WERI-Rb-1 (cell line): ENCODE measurements around the gene P2RY14.

Experiments used
- DNase-seq: peaks from one replicate; pipeline ENCODE4 v3.0.0-alpha.2; 2020
- H3K27ac ChIP-seq: fragments of 250-450 bp; sonication (Bioruptor Pico); 2 replicates; pipeline ENCODE4 v1.5.1; 2020; ENCODE audit warnings: mild to moderate bottlenecking, moderate library complexity
- H3K27me3 ChIP-seq: fragments of 250-450 bp; sonication (Bioruptor Pico); 2 replicates; pipeline ENCODE4 v1.5.1; 2021; ENCODE audit warnings: mild to moderate bottlenecking, low read depth, moderate library complexity; ENCODE audit not compliant: insufficient read depth, severe bottlenecking
- H3K36me3 ChIP-seq: fragments of 250-450 bp; sonication (Bioruptor Pico); 2 replicates; pipeline ENCODE4 v1.5.1; 2020; ENCODE audit warnings: mild to moderate bottlenecking, moderate library complexity
- H3K4me3 ChIP-seq: 2 replicates; pipeline ENCODE4 v1.5.1; 2011; ENCODE audit warnings: low read depth, mild to moderate bottlenecking, control low read depth, low read length
- H3K9me3 ChIP-seq: fragments of 250-450 bp; sonication (Bioruptor Pico); 2 replicates; pipeline ENCODE4 v1.5.1; 2021; ENCODE audit warnings: mild to moderate bottlenecking, moderate library complexity; ENCODE audit not compliant: severe bottlenecking
- TF ChIP-seq, protein P1 (sequence below): IDR thresholded peaks from 2 replicates; pipeline ENCODE4 v1.5.1; 2011; ENCODE audit warnings: low read depth, mild to moderate bottlenecking, control low read depth, inconsistent platforms, low read length

P2RY14 gene

DNA sequence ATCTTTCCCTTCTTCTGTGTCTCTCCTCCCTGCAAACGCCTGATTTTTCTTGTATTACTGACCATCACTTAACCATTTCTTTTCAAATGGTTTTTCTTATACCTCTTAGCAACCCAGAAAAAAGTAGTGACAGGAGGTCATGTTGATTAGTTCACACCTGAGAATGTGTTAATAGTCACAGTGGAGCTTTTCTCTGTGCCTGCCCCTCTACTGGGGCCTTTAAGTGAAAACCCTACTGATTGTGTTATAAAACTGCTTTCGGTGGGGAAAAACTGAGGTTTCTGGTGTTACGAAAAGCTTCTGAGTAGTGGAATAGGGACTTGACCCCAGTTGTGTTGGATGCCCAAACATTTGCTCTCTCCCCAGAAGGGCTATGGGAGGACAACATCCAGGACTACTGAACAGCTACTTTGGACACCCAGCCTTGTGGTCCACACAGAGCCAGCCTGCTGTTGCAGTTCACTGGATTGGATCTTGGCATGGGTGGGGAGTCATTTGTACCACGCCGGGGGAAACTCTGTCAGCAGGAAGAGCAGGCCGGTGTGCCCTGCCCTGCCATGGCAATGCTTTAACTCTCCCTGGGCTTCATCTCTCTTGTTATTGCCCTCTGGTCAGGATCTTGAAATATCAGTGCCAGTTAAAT lies 27.9 kb upstream of the P2RY14 start:
- H3K27ac ChIP-seq: no peak overlapping the region
- H3K9me3 ChIP-seq: no peaks in the 10 kb centered on the region
- no peaks in the 10 kb centered on the region for H3K36me3 ChIP-seq
- peaks cover 2% of the 10 kb centered on the region for H3K27me3 ChIP-seq
- no peak overlapping the region for H3K4me3 ChIP-seq
- TF ChIP-seq, protein P1, sequence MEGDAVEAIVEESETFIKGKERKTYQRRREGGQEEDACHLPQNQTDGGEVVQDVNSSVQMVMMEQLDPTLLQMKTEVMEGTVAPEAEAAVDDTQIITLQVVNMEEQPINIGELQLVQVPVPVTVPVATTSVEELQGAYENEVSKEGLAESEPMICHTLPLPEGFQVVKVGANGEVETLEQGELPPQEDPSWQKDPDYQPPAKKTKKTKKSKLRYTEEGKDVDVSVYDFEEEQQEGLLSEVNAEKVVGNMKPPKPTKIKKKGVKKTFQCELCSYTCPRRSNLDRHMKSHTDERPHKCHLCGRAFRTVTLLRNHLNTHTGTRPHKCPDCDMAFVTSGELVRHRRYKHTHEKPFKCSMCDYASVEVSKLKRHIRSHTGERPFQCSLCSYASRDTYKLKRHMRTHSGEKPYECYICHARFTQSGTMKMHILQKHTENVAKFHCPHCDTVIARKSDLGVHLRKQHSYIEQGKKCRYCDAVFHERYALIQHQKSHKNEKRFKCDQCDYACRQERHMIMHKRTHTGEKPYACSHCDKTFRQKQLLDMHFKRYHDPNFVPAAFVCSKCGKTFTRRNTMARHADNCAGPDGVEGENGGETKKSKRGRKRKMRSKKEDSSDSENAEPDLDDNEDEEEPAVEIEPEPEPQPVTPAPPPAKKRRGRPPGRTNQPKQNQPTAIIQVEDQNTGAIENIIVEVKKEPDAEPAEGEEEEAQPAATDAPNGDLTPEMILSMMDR: no peak
- DNase-seq: no peak

DNA sequence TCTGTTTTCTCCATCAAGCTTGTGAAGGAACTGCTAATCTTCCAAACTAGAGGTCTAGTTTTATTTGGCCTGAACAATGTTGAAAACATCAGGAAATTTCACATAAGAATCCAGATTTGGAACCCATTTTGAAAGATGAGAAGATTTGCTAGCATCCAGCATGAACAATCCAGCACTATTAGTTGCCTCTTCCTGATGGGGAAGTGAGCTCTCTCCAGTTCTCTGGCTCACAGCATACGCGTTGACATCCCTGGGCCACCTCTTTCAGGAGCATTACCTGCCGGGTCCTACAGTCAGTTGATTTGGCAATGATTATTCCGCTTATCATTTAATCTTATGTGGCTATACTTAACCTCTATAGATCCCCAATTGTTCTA lies 27.4 kb upstream of the P2RY14 start:
- no peaks in the 10 kb centered on the region for H3K9me3 ChIP-seq
- no peak for DNase-seq
- peaks cover 2% of the 10 kb centered on the region for H3K27me3 ChIP-seq
- no peak overlapping the region for H3K4me3 ChIP-seq
- no peaks in the 10 kb centered on the region for H3K36me3 ChIP-seq
- H3K27ac ChIP-seq: no peak overlapping the region
- TF ChIP-seq, protein P1: no peak

GRCh38 chr3:151305060-151305774 lies 26.9 kb upstream of the P2RY14 start:
- TF ChIP-seq, protein P1: no peak
- no peak for DNase-seq
- Histone ChIP-seq H3K36me3 (no peaks in the 10 kb centered on the region), H3K4me3 (no peak overlapping the region), H3K27me3 (peaks cover 2% of the 10 kb centered on the region), H3K27ac (no peak overlapping the region), H3K9me3 (no peaks in the 10 kb centered on the region)

DNA sequence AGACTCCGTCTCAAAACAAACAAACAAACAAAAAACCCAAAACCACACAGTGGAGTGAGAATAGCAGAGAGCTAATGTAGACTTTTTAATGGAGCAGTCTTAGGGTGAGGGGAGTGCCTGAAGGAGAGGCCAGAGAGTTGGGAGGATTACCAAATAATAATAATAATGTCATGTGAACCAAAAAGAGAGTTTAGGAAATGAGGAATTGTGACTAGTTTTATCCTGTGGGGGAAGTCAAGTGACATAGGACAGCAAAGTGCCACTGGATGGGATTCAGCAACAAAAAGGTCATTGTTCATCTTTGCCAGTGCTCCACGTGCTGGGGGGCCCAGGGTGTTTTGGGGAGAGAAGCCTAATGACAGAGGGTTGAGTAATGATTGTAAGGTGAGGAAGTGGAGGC lies 25.4 kb upstream of the P2RY14 start:
- Histone ChIP-seq H3K27me3 (peaks cover 2% of the 10 kb centered on the region), H3K36me3 (no peaks in the 10 kb centered on the region), H3K27ac (no peak overlapping the region), H3K9me3 (no peaks in the 10 kb centered on the region), H3K4me3 (no peak overlapping the region)
- DNase-seq: no peak
- TF ChIP-seq, protein P1: no peak

DNA sequence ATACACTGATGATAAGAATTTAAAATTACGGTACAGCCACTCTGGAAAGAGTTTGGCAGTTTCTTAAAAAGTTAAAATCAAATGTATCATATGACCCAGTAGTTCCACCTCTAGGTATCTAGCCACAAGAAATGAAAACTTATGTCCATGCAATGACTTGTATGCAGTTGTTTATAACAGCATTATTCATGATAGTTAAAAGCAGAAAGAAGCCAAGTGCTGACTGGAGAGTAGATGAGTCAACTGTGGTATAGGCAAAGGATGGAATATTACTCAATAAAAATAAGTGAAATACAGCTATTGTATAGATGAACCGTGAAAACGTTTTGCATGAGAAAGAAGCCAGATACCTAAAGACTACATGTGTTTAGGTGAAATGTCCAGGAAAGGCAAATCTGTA lies 23.4 kb upstream of the P2RY14 start:
- Histone ChIP-seq H3K36me3 (no peaks in the 10 kb centered on the region), H3K27ac (no peak overlapping the region), H3K9me3 (no peaks in the 10 kb centered on the region), H3K27me3 (peaks cover 2% of the 10 kb centered on the region), H3K4me3 (no peak overlapping the region)
- TF ChIP-seq, protein P1: no peak
- DNase-seq: no peak

DNA sequence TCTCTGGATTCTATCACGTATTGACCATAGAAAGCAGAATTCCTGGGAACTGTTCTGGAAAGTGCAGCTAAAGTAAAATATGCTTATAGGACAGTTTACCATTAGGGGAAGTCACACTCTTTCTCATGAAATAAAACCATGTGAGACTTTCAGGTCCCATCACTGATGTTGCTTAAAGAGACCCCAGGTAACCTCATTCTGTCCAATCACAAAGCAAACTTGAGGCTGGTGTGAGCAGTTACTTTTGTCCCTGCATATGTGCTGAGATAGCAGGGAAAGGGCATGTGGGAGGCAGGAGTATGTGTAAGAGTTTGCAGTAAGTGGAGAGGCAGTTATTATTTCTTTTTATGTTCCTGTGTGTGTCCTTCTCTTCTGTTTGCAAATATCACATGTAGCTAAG lies 22.2 kb upstream of the P2RY14 start:
- Histone ChIP-seq H3K27me3 (peaks cover 2% of the 10 kb centered on the region), H3K9me3 (no peaks in the 10 kb centered on the region), H3K36me3 (no peaks in the 10 kb centered on the region), H3K4me3 (no peak overlapping the region), H3K27ac (no peak overlapping the region)
- TF ChIP-seq, protein P1: no peak
- no peak for DNase-seq
